T1000 (cell line): ENCODE data around the gene AFG1L.
"Not testable (repeated sequence)": the region's sequence is repeated elsewhere in the genome, so short reads cannot be mapped to it uniquely, and the experiment has no call there.

Experiments
- DNase-seq: peaks from one replicate; lab custom pipeline; 2025; ENCODE audit warnings: mixed read lengths; lab: John Stamatoyannopoulos, UW

The AFG1L gene

GRCh38 chr6:108557494-108558371 lies 262.9 kb downstream of the AFG1L start:
- DNase-seq, result peak; percentile 62

- peak; percentile 94 for DNase-seq
These were observed 263.7 kb downstream of the AFG1L start for GRCh38 chr6:108558372-108559096.

- DNase-seq, result peak; percentile 66
These were observed 264.4 kb downstream of the AFG1L start for GRCh38 chr6:108559097-108559883.

GRCh38 chr6:108559884-108560462 lies 265.1 kb downstream of the AFG1L start:
- DNase-seq, result peak; percentile 46

GRCh38 chr6:108560463-108561308 lies 265.8 kb downstream of the AFG1L start, which contains the start of gene FOXO3:
TSS of gene FOXO3 (plus strand) at chr6:108560917. CDS start at chr6:108561209, 292 bp downstream.
- DNase-seq, result peak; percentile 72

- DNase-seq, result not testable (repeated sequence)
These were observed 266.4 kb downstream of the AFG1L start for GRCh38 chr6:108561309-108561647.

- no peak for DNase-seq
These were observed 267.1 kb downstream of the AFG1L start for GRCh38 chr6:108561742-108562502.

- DNase-seq, result peak; percentile 51
These were observed 267.7 kb downstream of the AFG1L start for GRCh38 chr6:108562503-108562993.

- DNase-seq, result no peak
These were observed 268.4 kb downstream of the AFG1L start for GRCh38 chr6:108563292-108563691.

GRCh38 chr6:108564178-108564577 lies 269.3 kb downstream of the AFG1L start:
- peak; percentile 35 for DNase-seq

- DNase-seq, result no peak
These were observed 270.4 kb downstream of the AFG1L start for GRCh38 chr6:108565091-108565766.

GRCh38 chr6:108565893-108566292 lies 271.0 kb downstream of the AFG1L start:
- DNase-seq, result no peak

- no peak for DNase-seq
These were observed 271.6 kb downstream of the AFG1L start for GRCh38 chr6:108566406-108566805.

- DNase-seq, result no peak
These were observed 273.2 kb downstream of the AFG1L start for GRCh38 chr6:108568101-108568500.

GRCh38 chr6:108568551-108569305 lies 273.9 kb downstream of the AFG1L start:
- no peak for DNase-seq

- no peak for DNase-seq
These were observed 275.7 kb downstream of the AFG1L start for GRCh38 chr6:108570517-108570916.

- no peak for DNase-seq
These were observed 279.7 kb downstream of the AFG1L start for GRCh38 chr6:108574457-108575141.
